ENCODE results near the gene MAGEA9. TPM values are rescaled to one million over a fixed set of nuclear protein-coding genes. Genes with fewer than 3 reads are reported as not detected.
"Not testable (repeated sequence)": the region's sequence is repeated elsewhere in the genome, so short reads cannot be mapped to it uniquely, and the experiment has no call there.

The MAGEA9 gene
- total RNA-seq, 2 experiments from 2014 or later, result not detected

GRCh38 chrX:149773026-149773425, 8.7 kb upstream of the MAGEA9 start:
- H3K9me3 Mint-ChIP-seq (ENCODE audit: insufficient read depth); H3K36me3 Mint-ChIP-seq (ENCODE audit: low read depth); H3K27ac Mint-ChIP-seq; DNase-seq; H3K4me1 Mint-ChIP-seq (ENCODE audit: low read depth); ATAC-seq; CTCF ChIA-PET; POLR2A ChIA-PET; H3K4me3 Mint-ChIP-seq; H3K27me3 Mint-ChIP-seq (ENCODE audit: low read depth): not testable (repeated sequence)

- ATAC-seq, CTCF ChIA-PET: not testable (repeated sequence)
Measured at GRCh38 chrX:149773768-149774167, 8.0 kb upstream of the MAGEA9 start, which contains the start of gene HSFX1. HSFX1 (plus strand) TSS chrX:149774068; CDS start chrX:149774682, 614 bp downstream.

GRCh38 chrX:149777999-149778398, 3.7 kb upstream of the MAGEA9 start:
- ATAC-seq; H3K4me1 Mint-ChIP-seq (ENCODE audit: low read depth); H3K36me3 Mint-ChIP-seq (ENCODE audit: low read depth); H3K27me3 Mint-ChIP-seq (ENCODE audit: low read depth); H3K9me3 Mint-ChIP-seq (ENCODE audit: insufficient read depth); H3K4me3 Mint-ChIP-seq; CTCF ChIA-PET; H3K27ac Mint-ChIP-seq; POLR2A ChIA-PET; DNase-seq: not testable (repeated sequence)

More at GRCh38 chrX:149773768-149774167, 8.0 kb upstream of the MAGEA9 start, which contains the start of gene HSFX1:
- H3K4me3 Mint-ChIP-seq; H3K4me1 Mint-ChIP-seq (ENCODE audit: low read depth); H3K9me3 Mint-ChIP-seq (ENCODE audit: insufficient read depth); H3K27ac Mint-ChIP-seq; DNase-seq; H3K27me3 Mint-ChIP-seq (ENCODE audit: low read depth); POLR2A ChIA-PET; H3K36me3 Mint-ChIP-seq (ENCODE audit: low read depth): not testable (repeated sequence)

DNA sequence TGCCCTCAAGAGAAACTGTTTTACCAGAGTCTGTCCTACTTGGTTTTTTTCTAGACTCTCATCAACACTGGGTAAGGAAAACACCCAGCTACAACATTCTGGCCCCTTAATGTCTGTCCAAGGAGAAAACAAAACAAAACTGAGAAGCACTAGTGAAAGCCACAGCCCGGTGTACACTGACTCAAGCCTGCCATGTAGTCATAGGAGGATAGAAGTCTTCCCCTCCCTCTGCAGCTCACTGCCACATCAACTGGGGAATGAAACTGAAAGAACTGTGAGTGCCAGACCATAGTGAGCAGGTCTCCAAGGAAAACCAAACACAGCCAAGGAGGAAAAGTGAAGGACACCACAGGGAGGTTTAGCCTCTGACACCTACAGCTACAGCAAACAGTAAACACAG, 13.8 kb downstream of the MAGEA9 start:
- DNase-seq; H3K9me3 Mint-ChIP-seq (ENCODE audit: insufficient read depth); H3K36me3 Mint-ChIP-seq (ENCODE audit: low read depth); POLR2A ChIA-PET; CTCF ChIA-PET; H3K27ac Mint-ChIP-seq; H3K27me3 Mint-ChIP-seq (ENCODE audit: low read depth); H3K4me3 Mint-ChIP-seq: not testable (repeated sequence)
- peaks cover 28% of the 10 kb centered on the region for H3K4me1 Mint-ChIP-seq (ENCODE audit: low read depth)
- peak; percentile 99 for ATAC-seq

GRCh38 chrX:149799095-149799714, 17.5 kb downstream of the MAGEA9 start:
- H3K36me3 Mint-ChIP-seq (ENCODE audit: low read depth), result peaks cover 2% of the 10 kb centered on the region
- H3K9me3 Mint-ChIP-seq (ENCODE audit: insufficient read depth), result no peaks in the 10 kb centered on the region
- no peak overlapping the region for H3K4me3 Mint-ChIP-seq
- H3K4me1 Mint-ChIP-seq (ENCODE audit: low read depth), result peaks cover 32% of the 10 kb centered on the region
- POLR2A ChIA-PET, result no interaction called here
- ATAC-seq (no peak), DNase-seq (no peak)
- H3K27me3 Mint-ChIP-seq (ENCODE audit: low read depth), result no peaks in the 10 kb centered on the region
- CTCF ChIA-PET, result interaction anchor here (0.9 to 1.0 kb wide), 2 partner anchors 24 to 31 kb away, joined by 3 read pairs; no protein-coding TSS in a partner anchor
- H3K27ac Mint-ChIP-seq, result peak overlapping the region; percentile 34

- no peak overlapping the region for H3K27ac Mint-ChIP-seq
Measured at GRCh38 chrX:149799938-149800337, 18.2 kb downstream of the MAGEA9 start.

DNA sequence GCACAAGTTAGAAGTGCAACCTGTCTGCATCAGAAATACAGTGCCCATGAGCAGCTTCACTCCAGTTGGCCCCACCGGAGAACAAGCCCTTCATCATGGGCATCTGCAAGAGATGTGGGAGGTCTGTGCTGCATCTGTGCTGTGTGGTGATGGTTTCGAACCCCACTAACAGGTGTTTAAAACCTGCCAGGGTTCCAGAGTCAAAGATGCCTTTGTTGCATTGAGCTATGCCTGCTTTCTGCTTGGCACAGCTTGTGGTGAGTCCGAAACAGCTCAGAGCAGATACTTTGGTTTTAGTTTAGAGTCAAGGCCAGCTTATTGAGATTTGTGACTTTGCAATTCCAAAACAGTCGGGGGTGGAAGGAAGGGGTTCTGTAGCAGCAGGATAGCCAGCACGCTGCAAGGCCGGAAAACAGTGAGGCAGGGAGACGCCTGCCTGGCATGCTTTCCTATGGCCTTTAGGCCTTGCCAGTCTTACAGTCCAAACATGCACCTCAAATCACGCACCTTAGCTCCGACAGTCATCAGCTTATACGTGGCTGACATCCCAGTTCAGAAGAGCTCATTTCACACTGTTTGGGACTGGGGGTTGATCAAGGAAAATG, 21.8 kb downstream of the MAGEA9 start:
- ATAC-seq, result no peak
- H3K36me3 Mint-ChIP-seq (ENCODE audit: low read depth), result no peaks in the 10 kb centered on the region
- H3K4me1 Mint-ChIP-seq (ENCODE audit: low read depth), result peaks cover 17% of the 10 kb centered on the region
- no peak overlapping the region for H3K27ac Mint-ChIP-seq
- CTCF ChIA-PET, result interaction anchor here (0.7 kb wide), 1 partner anchor 21 kb away, joined by 3 read pairs; no protein-coding TSS in a partner anchor
- H3K9me3 Mint-ChIP-seq (ENCODE audit: insufficient read depth), result no peaks in the 10 kb centered on the region
- H3K4me3 Mint-ChIP-seq, result no peak overlapping the region
- POLR2A ChIA-PET, result no interaction called here
- H3K27me3 Mint-ChIP-seq (ENCODE audit: low read depth), result no peaks in the 10 kb centered on the region
- DNase-seq, result no peak

More at GRCh38 chrX:149799938-149800337, 18.2 kb downstream of the MAGEA9 start:
- H3K27me3 Mint-ChIP-seq (ENCODE audit: low read depth), result no peaks in the 10 kb centered on the region
- ChIA-PET POLR2A (no interaction called here), CTCF (no interaction called here)
- peaks cover 2% of the 10 kb centered on the region for H3K36me3 Mint-ChIP-seq (ENCODE audit: low read depth)
- ATAC-seq, result no peak
- H3K9me3 Mint-ChIP-seq (ENCODE audit: insufficient read depth), result no peaks in the 10 kb centered on the region
- peaks cover 32% of the 10 kb centered on the region for H3K4me1 Mint-ChIP-seq (ENCODE audit: low read depth)
- no peak overlapping the region for H3K4me3 Mint-ChIP-seq
- DNase-seq, result no peak

- ChIA-PET POLR2A (no interaction called here), CTCF (no interaction called here)
- ATAC-seq, result no peak
- Mint-ChIP-seq H3K27me3 (ENCODE audit: low read depth) (no peaks in the 10 kb centered on the region), H3K4me1 (ENCODE audit: low read depth) (peaks cover 17% of the 10 kb centered on the region), H3K36me3 (ENCODE audit: low read depth) (no peaks in the 10 kb centered on the region), H3K27ac (no peak overlapping the region), H3K9me3 (ENCODE audit: insufficient read depth) (no peaks in the 10 kb centered on the region), H3K4me3 (no peak overlapping the region)
- DNase-seq, result no peak
Measured at GRCh38 chrX:149804102-149804501, 22.4 kb downstream of the MAGEA9 start.

DNA sequence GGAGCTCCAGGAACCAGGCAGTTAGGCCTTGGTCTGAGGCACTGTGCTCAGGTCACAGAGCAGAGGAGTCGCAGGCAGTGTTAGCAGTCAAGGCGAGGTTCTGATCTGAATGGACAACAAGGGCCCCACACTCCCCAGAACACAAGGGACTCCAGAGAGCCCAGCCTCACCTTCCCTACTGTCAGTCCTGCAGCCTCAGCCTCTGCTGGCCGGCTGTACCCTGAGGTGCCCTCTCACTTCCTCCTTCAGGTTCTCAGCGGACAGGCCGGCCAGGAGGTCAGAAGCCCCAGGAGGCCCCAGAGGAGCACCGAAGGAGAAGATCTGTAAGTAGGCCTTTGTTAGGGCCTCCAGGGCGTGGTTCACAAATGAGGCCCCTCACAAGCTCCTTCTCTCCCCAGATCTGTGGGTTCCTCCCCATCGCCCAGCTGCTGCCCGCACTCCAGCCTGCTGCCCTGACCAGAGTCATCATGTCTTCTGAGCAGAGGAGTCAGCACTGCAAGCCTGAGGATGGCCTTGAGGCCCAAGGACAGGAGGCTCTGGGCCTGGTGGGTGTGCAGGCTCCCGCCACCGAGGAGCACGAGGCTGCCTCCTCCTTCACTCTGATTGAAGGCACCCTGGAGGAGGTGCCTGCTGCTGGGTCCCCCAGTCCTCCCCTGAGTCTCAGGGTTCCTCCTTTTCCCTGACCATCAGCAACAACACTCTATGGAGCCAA, 26.2 kb downstream of the MAGEA9 start:
- CTCF ChIA-PET, result no interaction called here
- POLR2A ChIA-PET, result no interaction called here
- H3K4me1 Mint-ChIP-seq (ENCODE audit: low read depth), result no peaks in the 10 kb centered on the region
- no peak overlapping the region for H3K4me3 Mint-ChIP-seq
- no peaks in the 10 kb centered on the region for H3K9me3 Mint-ChIP-seq (ENCODE audit: insufficient read depth)
- H3K27ac Mint-ChIP-seq, result no peak overlapping the region
- DNase-seq (no peak), ATAC-seq (no peak)
- H3K36me3 Mint-ChIP-seq (ENCODE audit: low read depth), result no peaks in the 10 kb centered on the region
- no peaks in the 10 kb centered on the region for H3K27me3 Mint-ChIP-seq (ENCODE audit: low read depth)

DNA sequence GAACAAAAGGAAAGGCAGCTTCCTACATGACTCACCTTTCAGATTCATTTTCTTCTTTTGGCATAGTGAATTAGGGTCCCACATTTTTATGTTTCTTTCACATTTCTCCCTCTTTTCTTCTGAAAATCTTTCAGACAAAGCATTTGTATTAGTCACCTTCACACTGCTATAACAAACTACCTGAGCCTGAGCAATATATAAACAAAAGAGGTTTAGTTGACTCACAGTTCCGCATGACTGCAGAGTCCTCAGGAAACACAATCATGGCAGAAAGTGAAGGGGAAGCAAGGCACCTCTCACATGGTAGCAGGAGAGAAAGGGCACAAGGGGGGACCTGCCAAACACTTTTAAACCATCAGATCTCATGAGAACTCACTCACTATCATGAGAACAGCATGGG, 36.9 kb downstream of the MAGEA9 start:
- peaks cover 3% of the 10 kb centered on the region for H3K4me1 Mint-ChIP-seq (ENCODE audit: low read depth)
- ATAC-seq (no peak), DNase-seq (no peak)
- ChIA-PET POLR2A (no interaction called here), CTCF (no interaction called here)
- H3K9me3 Mint-ChIP-seq (ENCODE audit: insufficient read depth), result no peaks in the 10 kb centered on the region
- peaks cover 15% of the 10 kb centered on the region for H3K27me3 Mint-ChIP-seq (ENCODE audit: low read depth)
- H3K4me3 Mint-ChIP-seq, result no peak overlapping the region
- H3K36me3 Mint-ChIP-seq (ENCODE audit: low read depth), result no peaks in the 10 kb centered on the region
- H3K27ac Mint-ChIP-seq, result no peak overlapping the region

DNA sequence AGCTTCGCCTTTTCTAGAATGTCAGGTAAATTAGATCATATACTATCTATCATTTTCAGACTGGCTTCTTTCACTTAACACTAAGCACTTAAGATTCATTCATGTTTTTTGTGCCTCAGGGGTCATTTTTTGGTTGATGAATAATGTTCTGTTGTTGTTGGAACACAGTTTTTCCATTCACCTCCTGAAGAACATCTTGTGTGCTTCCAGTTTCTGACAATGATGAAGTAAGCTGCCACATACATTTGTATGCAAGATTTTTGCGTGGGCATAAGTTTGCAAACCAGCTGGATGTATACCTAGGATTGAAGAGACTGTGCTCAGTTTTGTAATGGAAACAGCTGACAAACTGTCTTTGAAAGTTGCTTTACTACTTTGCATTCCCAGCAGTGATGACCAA, 37.6 kb downstream of the MAGEA9 start:
- no peaks in the 10 kb centered on the region for H3K9me3 Mint-ChIP-seq (ENCODE audit: insufficient read depth)

GRCh38 chrX:149825424-149825823, 43.7 kb downstream of the MAGEA9 start:
- Mint-ChIP-seq H3K27ac (no peak overlapping the region), H3K36me3 (ENCODE audit: low read depth) (no peaks in the 10 kb centered on the region), H3K9me3 (ENCODE audit: insufficient read depth) (no peaks in the 10 kb centered on the region), H3K4me1 (ENCODE audit: low read depth) (peaks cover 35% of the 10 kb centered on the region), H3K4me3 (no peak overlapping the region), H3K27me3 (ENCODE audit: low read depth) (peaks cover 3% of the 10 kb centered on the region)
- ATAC-seq (no peak), DNase-seq (peak; percentile 55)
- POLR2A ChIA-PET, result no interaction called here
- CTCF ChIA-PET, result no interaction called here

More for the DNA sequence above, 37.6 kb downstream of the MAGEA9 start:
- Mint-ChIP-seq H3K36me3 (ENCODE audit: low read depth) (no peaks in the 10 kb centered on the region), H3K27me3 (ENCODE audit: low read depth) (peaks cover 11% of the 10 kb centered on the region), H3K4me1 (ENCODE audit: low read depth) (peaks cover 3% of the 10 kb centered on the region), H3K27ac (no peak overlapping the region), H3K4me3 (no peak overlapping the region)
- DNase-seq, result no peak
- ChIA-PET CTCF (no interaction called here), POLR2A (no interaction called here)
- ATAC-seq, result no peak
